ENCODE results near the gene FKBP11.

Gene FKBP11

GRCh38 chr12:48925304-48926011 is at the start of gene FKBP11:
Gene FKBP11, minus strand, starts transcription at chr12:48925492. Its CDS starts 64 bp downstream, at chr12:48925428.
- DNase-seq, result peak; percentile 86

- peak; percentile 58 for DNase-seq
Measured at GRCh38 chr12:48973941-48974673, 48.8 kb upstream of the FKBP11 start.

GRCh38 chr12:48973531-48973930 is 48.2 kb upstream of the FKBP11 start:
- DNase-seq, result no peak

- no peak for DNase-seq
Measured at GRCh38 chr12:48972952-48973483, 47.7 kb upstream of the FKBP11 start.

GRCh38 chr12:48972213-48972951 is 47.1 kb upstream of the FKBP11 start:
- DNase-seq, result peak; percentile 68

- DNase-seq, result no peak
Measured at GRCh38 chr12:48970702-48971334, 45.5 kb upstream of the FKBP11 start.

- peak; percentile 57 for DNase-seq
Measured at GRCh38 chr12:48969833-48970701, 44.8 kb upstream of the FKBP11 start.

- DNase-seq, result no peak
Measured at GRCh38 chr12:48969160-48969771, 44.0 kb upstream of the FKBP11 start.

- DNase-seq, result no peak
Measured at GRCh38 chr12:48968467-48968866, 43.2 kb upstream of the FKBP11 start.

- no peak for DNase-seq
Measured at GRCh38 chr12:48967991-48968390, 42.7 kb upstream of the FKBP11 start.

GRCh38 chr12:48966177-48966895 is 41.0 kb upstream of the FKBP11 start:
- no peak for DNase-seq

GRCh38 chr12:48965298-48965838 is 40.1 kb upstream of the FKBP11 start:
- DNase-seq, result no peak

GRCh38 chr12:48961801-48962200 is 36.5 kb upstream of the FKBP11 start:
- DNase-seq, result no peak

- DNase-seq, result no peak
Measured at GRCh38 chr12:48961331-48961730, 36.0 kb upstream of the FKBP11 start.

GRCh38 chr12:48960834-48961233 is 35.5 kb upstream of the FKBP11 start:
- DNase-seq, result no peak

GRCh38 chr12:48958049-48958388 is 32.7 kb upstream of the FKBP11 start:
- no peak for DNase-seq

GRCh38 chr12:48957141-48958048 is 32.1 kb upstream of the FKBP11 start, which contains the start of gene ARF3:
Gene ARF3, minus strand, starts transcription at chr12:48957487. Its CDS starts 16,392 bp downstream, at chr12:48941095.
- peak; percentile 96 for DNase-seq

- peak; percentile 52 for DNase-seq
Measured at GRCh38 chr12:48956279-48957140, 31.2 kb upstream of the FKBP11 start.
